OCI-LY7 (cell line): ENCODE results near the gene NRP1. TPM values are rescaled to one million over a fixed set of nuclear protein-coding genes. Genes with fewer than 3 reads are reported as not detected.

ENCODE experiments used
- BruUV-seq: library from RNA; stranded (reverse); fragments of 400-500 nt; replicated peaks from 2 replicates; lab custom pipeline; 2021; lab: Mats Ljungman, UMichigan
- CTCF ChIA-PET: fragments of 300-600 bp; sonication (Branson Sonifier 250); formaldehyde crosslinking; loops from one replicate; lab custom pipeline; 2022; ENCODE audit warnings: antibody characterized with exemption; ENCODE audit not compliant: unreplicated experiment; lab: Charles Lee
- POLR2A ChIA-PET: fragments of 300-600 bp; sonication (Branson Sonifier 250); formaldehyde crosslinking; loops from one replicate; lab custom pipeline; 2022; ENCODE audit warnings: antibody characterized with exemption; lab: Charles Lee
- DNase-seq: peaks from one replicate; pipeline ENCODE4 v3.0.0-alpha.2; 2015; ENCODE audit warnings: low spot score
- H2AFZ ChIP-seq: fragments of 200-600 bp; sonication (generic), shearing (Covaris generic); 2 replicates; pipeline ENCODE4 v1.6.1; 2014; ENCODE audit warnings: mild to moderate bottlenecking, antibody characterized with exemption, low read length, moderate library complexity
- H3K27ac ChIP-seq: fragments of 200-600 bp; sonication (generic); 2 replicates; pipeline ENCODE4 v1.5.1; 2014; ENCODE audit warnings: mixed run types, low read depth, mild to moderate bottlenecking, moderate library complexity, low read length, inconsistent platforms; ENCODE audit not compliant: poor library complexity, severe bottlenecking
- H3K36me3 ChIP-seq: fragments of 200-600 bp; sonication (generic); 2 replicates; pipeline ENCODE4 v1.6.1; 2014; ENCODE audit warnings: mild to moderate bottlenecking, antibody characterized with exemption, low read length, moderate library complexity, mixed read lengths; ENCODE audit not compliant: insufficient read depth
- H3K4me1 ChIP-seq: fragments of 200-600 bp; sonication (generic); 2 replicates; pipeline ENCODE4 v1.5.1; 2014; ENCODE audit warnings: mild to moderate bottlenecking, low read length; ENCODE audit not compliant: insufficient read depth, poor library complexity, severe bottlenecking
- H3K4me2 ChIP-seq: fragments of 200-600 bp; sonication (generic); 2 replicates; pipeline ENCODE4 v1.6.1; 2014; ENCODE audit warnings: mild to moderate bottlenecking, low read length
- H3K4me3 ChIP-seq: fragments of 200-600 bp; sonication (generic); 2 replicates; pipeline ENCODE4 v1.5.1; 2014; ENCODE audit warnings: mild to moderate bottlenecking, low read depth, low read length; ENCODE audit not compliant: poor library complexity, severe bottlenecking
- H3K79me2 ChIP-seq: fragments of 200-600 bp; sonication (generic); 2 replicates; pipeline ENCODE4 v1.6.1; 2016; ENCODE audit warnings: low read depth, mild to moderate bottlenecking, low read length, moderate library complexity, mixed read lengths; ENCODE audit not compliant: insufficient read depth
- H3K9me2 ChIP-seq: fragments of 200-600 bp; sonication (generic); 2 replicates; pipeline ENCODE4 v1.6.1; 2016; ENCODE audit warnings: mild to moderate bottlenecking, low read length, mixed read lengths; ENCODE audit not compliant: insufficient read depth
- H3K9me3 ChIP-seq: fragments of 200-600 bp; sonication (generic); 2 replicates; pipeline ENCODE4 v1.6.1; 2014; ENCODE audit warnings: mild to moderate bottlenecking, mixed run types, low read length, mixed read lengths
- H4K20me1 ChIP-seq: fragments of 200-600 bp; sonication (generic); 2 replicates; pipeline ENCODE4 v1.6.1; 2014; ENCODE audit warnings: mild to moderate bottlenecking, antibody characterized with exemption, low read length, moderate library complexity, mixed read lengths; ENCODE audit not compliant: insufficient read depth
- CTCF ChIP-seq: fragments of 200-600 bp; sonication (generic); conservative IDR thresholded peaks from 2 replicates; pipeline ENCODE4 v1.5.1; 2014; ENCODE audit warnings: mild to moderate bottlenecking, antibody characterized with exemption, low read length, moderate library complexity, mixed read lengths
- EZH2phosphoT487 ChIP-seq: fragments of 200-600 bp; sonication (generic); IDR thresholded peaks from 2 replicates; pipeline ENCODE4 v1.6.1; 2018; ENCODE audit warnings: low read depth, borderline replicate concordance, mild to moderate bottlenecking, mixed run types, antibody characterized with exemption, low read length, moderate library complexity, mixed read lengths
- intact Hi-C: fragments of 100-400 bp; cut with micrococcal nuclease; formaldehyde crosslinking; loops from one replicate; pipeline ENCODE4 v1.10.0; 2022; ENCODE audit not compliant: unreplicated experiment
- total RNA-seq, 2 experiments: library from RNA; depleted of rRNA in 1 of 2; stranded (reverse); fragments of >200 nt in 1 of 2; shearing (Covaris generic) in 1 of 2; gene quantifications; 2 replicates each; pipeline ENCODE4 v1.2.3, GENCODE V29; 2014 to 2022

Gene NRP1
- total RNA-seq, 2 experiments from 2014 or later: not detected

- Histone ChIP-seq H3K4me3 (no peak overlapping the region), H3K9me3 (peaks cover 16% of the 10 kb centered on the region; the same call in 1 of the 2 replicates), H3K79me2 (no peaks in the 10 kb centered on the region), H2AFZ (no peak overlapping the region), H3K9me2 (no peaks in the 10 kb centered on the region), H3K4me1 (peaks cover 17% of the 10 kb centered on the region), H3K27ac (no peak overlapping the region), H3K36me3 (no peaks in the 10 kb centered on the region; the same call in 1 of the 2 replicates), H3K4me2 (no peak overlapping the region), H4K20me1 (no peaks in the 10 kb centered on the region)
- TF ChIP-seq EZH2phosphoT487 (no peak), CTCF (no peak)
- ChIA-PET POLR2A (interaction anchor here (0.9 to 1.5 kb wide), 2 partner anchors 10 to 16 kb away, joined by 3 to 4 read pairs; no protein-coding TSS in a partner anchor), CTCF (no interaction called here)
- no TSS peak for BruUV-seq
- intact Hi-C loops: no loop called here
- DNase-seq: no peak
Observed at GRCh38 chr10:33146189-33147012, 188.1 kb downstream of the NRP1 start.

DNA sequence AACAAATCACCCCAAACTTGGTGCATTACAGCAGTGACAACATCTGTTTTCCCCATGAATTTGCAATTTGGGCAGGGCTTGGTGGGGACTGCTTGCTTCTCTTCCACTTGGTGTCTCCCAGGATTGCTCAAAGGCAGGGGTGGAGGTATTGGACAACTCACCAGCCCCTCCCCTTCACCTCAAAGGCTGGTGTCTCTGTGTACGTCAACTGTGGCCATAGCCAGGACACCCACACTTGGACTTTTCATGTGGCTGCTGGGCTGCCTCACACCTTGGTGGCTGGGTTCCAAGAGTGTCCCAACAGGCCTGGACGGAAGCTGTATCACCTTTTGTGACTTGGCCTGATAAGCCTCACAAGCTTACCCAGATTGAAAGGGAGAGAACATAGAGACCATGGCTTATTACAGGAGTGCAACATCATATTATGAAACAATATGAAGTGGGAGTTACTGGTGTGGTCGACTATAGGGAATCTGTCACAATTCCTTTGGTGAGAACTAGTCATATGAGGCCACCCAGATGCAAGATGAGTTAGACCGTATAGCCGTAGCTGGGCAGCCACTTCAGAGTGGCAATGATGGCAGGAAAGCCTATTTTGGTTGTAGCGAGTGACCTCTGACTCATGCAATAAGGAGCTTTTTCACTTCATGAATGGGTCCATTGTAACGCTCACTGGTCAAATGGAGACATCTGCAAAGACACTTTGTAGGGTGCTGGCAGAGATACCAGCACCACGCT is 188.8 kb downstream of the NRP1 start:
- Histone ChIP-seq H3K4me2 (no peak overlapping the region), H3K9me2 (no peaks in the 10 kb centered on the region), H4K20me1 (no peaks in the 10 kb centered on the region), H2AFZ (no peak overlapping the region), H3K4me3 (no peak overlapping the region), H3K4me1 (peaks cover 10% of the 10 kb centered on the region), H3K79me2 (no peaks in the 10 kb centered on the region), H3K36me3 (no peaks in the 10 kb centered on the region; the same call in 1 of the 2 replicates), H3K9me3 (peaks cover 16% of the 10 kb centered on the region; the same call in 1 of the 2 replicates), H3K27ac (no peak overlapping the region)
- ChIA-PET CTCF (no interaction called here), POLR2A (interaction anchor here (1.5 kb wide), 1 partner anchor 15 kb away, joined by 4 read pairs; no protein-coding TSS in a partner anchor)
- BruUV-seq: no TSS peak
- TF ChIP-seq EZH2phosphoT487 (no peak), CTCF (no peak)
- DNase-seq: no peak
- intact Hi-C loops: no loop called here
